Testis (tissue), 2 donors: ENCODE data around the gene CNTN4.

Experiments
- POLR2A ChIP-seq: fragments of 450-650 bp; IDR thresholded peaks from one replicate; pipeline ENCODE4 v1.6.1; 2017; ENCODE audit warnings: antibody characterized with exemption, mild to moderate bottlenecking, moderate library complexity
- TF ChIP-seq, protein P1 (sequence below), 3 experiments: fragments of 450-650 bp in 2 of 3; fragments of 200-600 bp in 1 of 3; sonication (generic) in 1 of 3; IDR thresholded peaks; one replicate each; pipeline ENCODE4 v1.5.1; 2016 to 2019; ENCODE audit warnings: antibody characterized with exemption in 3 of 3, mild to moderate bottlenecking in 2 of 3, moderate library complexity in 1 of 3

DNA sequence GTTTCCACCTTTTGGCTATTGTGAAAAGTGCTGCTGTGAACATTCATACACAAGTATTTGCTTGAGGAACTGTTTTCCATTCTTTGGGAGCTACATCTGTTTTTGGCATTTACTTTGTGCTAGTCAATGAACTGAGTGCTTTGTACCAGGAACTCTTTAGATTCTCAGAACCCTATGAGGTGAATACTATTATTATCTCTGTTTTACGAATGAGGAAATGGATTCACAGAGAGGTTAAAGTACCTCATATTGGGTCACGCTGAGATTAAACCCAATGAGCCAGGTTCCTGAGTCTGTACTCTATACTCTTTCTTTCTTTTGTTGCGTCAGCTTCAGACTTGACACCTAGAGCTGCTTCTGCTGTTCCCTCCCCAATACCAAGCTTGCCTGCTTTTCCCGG is 358.1 kb downstream of the CNTN4 start:
- TF ChIP-seq, protein P1, sequence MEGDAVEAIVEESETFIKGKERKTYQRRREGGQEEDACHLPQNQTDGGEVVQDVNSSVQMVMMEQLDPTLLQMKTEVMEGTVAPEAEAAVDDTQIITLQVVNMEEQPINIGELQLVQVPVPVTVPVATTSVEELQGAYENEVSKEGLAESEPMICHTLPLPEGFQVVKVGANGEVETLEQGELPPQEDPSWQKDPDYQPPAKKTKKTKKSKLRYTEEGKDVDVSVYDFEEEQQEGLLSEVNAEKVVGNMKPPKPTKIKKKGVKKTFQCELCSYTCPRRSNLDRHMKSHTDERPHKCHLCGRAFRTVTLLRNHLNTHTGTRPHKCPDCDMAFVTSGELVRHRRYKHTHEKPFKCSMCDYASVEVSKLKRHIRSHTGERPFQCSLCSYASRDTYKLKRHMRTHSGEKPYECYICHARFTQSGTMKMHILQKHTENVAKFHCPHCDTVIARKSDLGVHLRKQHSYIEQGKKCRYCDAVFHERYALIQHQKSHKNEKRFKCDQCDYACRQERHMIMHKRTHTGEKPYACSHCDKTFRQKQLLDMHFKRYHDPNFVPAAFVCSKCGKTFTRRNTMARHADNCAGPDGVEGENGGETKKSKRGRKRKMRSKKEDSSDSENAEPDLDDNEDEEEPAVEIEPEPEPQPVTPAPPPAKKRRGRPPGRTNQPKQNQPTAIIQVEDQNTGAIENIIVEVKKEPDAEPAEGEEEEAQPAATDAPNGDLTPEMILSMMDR (IDR thresholded peaks at IDR 0.05) = no peak
- no peak for TF ChIP-seq POLR2A
